Endothelial cell of umbilical vein (primary cell): ENCODE data around the gene FBLN2. TPM values are rescaled to one million over a fixed set of nuclear protein-coding genes. Genes with fewer than 3 reads are reported as not detected.

Experiments
- BruUV-seq: library from RNA; stranded (reverse); fragments of 400-500 nt; replicated peaks from 2 replicates; lab custom pipeline; 2021; lab: Mats Ljungman, UMichigan
- CTCF ChIA-PET: fragments of 300-600, 350-600 bp; sonication (Branson Sonifier 250); formaldehyde crosslinking; loops from one replicate; lab custom pipeline; 2021; ENCODE audit warnings: antibody characterized with exemption, inconsistent platforms; lab: Charles Lee
- POLR2A ChIA-PET: fragments of 300-600, 350-600 bp; sonication (Branson Sonifier 250); formaldehyde crosslinking; loops from one replicate; lab custom pipeline; 2021; ENCODE audit warnings: antibody characterized with exemption, inconsistent platforms; lab: Charles Lee
- DNase-seq: peaks from one replicate; pipeline ENCODE4 v3.0.0-alpha.2; 2011; ENCODE audit warnings: low read depth, low spot score
- FAIRE-seq: peaks from 2 replicates; lab custom pipeline; 2011; peaks lifted over from hg19 to GRCh38; lab: Jason Lieb, UNC
- H2AFZ ChIP-seq: 2 replicates; pipeline ENCODE4 v1.6.0; 2012; ENCODE audit warnings: low read depth, low read length, control low read depth, inconsistent platforms
- H3K27ac ChIP-seq: 2 replicates; pipeline ENCODE4 v1.5.1; 2011; ENCODE audit warnings: low read depth, mild to moderate bottlenecking, control low read depth, low read length, moderate library complexity; ENCODE audit not compliant: insufficient read depth
- H3K27me3 ChIP-seq, 2 experiments: 2 replicates each; pipeline versions ENCODE4 v1.6.0 to v1.6.1; 2011; ENCODE audit warnings: low read length in 2 of 2, mixed read lengths in 1 of 2; ENCODE audit not compliant: control insufficient read depth in 2 of 2, insufficient read depth in 2 of 2
- H3K36me3 ChIP-seq, 2 experiments: 2 replicates in 1 of 2; 3 replicates in 1 of 2; pipeline ENCODE4 v1.5.1; 2011; ENCODE audit warnings: low read length in 2 of 2, mild to moderate bottlenecking in 1 of 2, moderate library complexity in 1 of 2; ENCODE audit not compliant: control insufficient read depth in 2 of 2, insufficient read depth in 2 of 2; ENCODE audit errors: extremely low read depth in 1 of 2
- H3K4me1 ChIP-seq: 3 replicates; pipeline ENCODE4 v1.5.1; 2011; ENCODE audit warnings: mild to moderate bottlenecking, low read length; ENCODE audit not compliant: control insufficient read depth, insufficient read depth; ENCODE audit errors: extremely low read depth
- H3K4me2 ChIP-seq: 2 replicates; pipeline ENCODE4 v1.6.1; 2011; ENCODE audit warnings: low read length, control low read depth, mixed read lengths; ENCODE audit not compliant: insufficient read depth
- H3K4me3 ChIP-seq, 3 experiments: fragments of 200-600 bp in 1 of 3; sonication (generic), shearing (Covaris generic) in 1 of 3; replicated peaks in 1 of 3; 2 replicates each; pipeline ENCODE4 v1.5.1; 2011 to 2016; ENCODE audit warnings: control low read depth in 3 of 3, low read length in 3 of 3, mild to moderate bottlenecking in 2 of 3, inconsistent platforms in 1 of 3, low read depth in 1 of 3, moderate library complexity in 1 of 3; ENCODE audit not compliant: insufficient read depth in 1 of 3
- H3K79me2 ChIP-seq: 2 replicates; pipeline ENCODE4 v1.6.0; 2012; ENCODE audit warnings: low read length, inconsistent platforms; ENCODE audit not compliant: control insufficient read depth, insufficient read depth
- H3K9ac ChIP-seq: replicated peaks from 2 replicates; pipeline ENCODE3; 2011; ENCODE audit warnings: low read length, control low read depth; ENCODE audit not compliant: insufficient read depth; ENCODE audit errors: extremely low read depth
- H3K9me1 ChIP-seq: replicated peaks from 3 replicates; pipeline ENCODE4 v1.6.0; 2011; ENCODE audit warnings: mild to moderate bottlenecking, low read length; ENCODE audit not compliant: control insufficient read depth, insufficient read depth; ENCODE audit errors: extremely low read depth
- H3K9me3 ChIP-seq: replicated peaks from 2 replicates; pipeline ENCODE4 v1.5.1; 2012; ENCODE audit warnings: low read length, inconsistent platforms; ENCODE audit not compliant: control insufficient read depth, insufficient read depth
- H4K20me1 ChIP-seq: replicated peaks from 2 replicates; pipeline ENCODE3; 2011; ENCODE audit warnings: mild to moderate bottlenecking, low read length; ENCODE audit not compliant: control insufficient read depth, insufficient read depth; ENCODE audit errors: extremely low read depth
- CTCF ChIP-seq, 2 donors: IDR thresholded peaks; 1 replicate in 1 of 2; 2 replicates in 1 of 2; pipeline ENCODE4 v1.5.1; 2011; ENCODE audit warnings: low read length in 2 of 2, mild to moderate bottlenecking in 2 of 2, moderate library complexity in 2 of 2, control low read depth in 1 of 2, inconsistent platforms in 1 of 2, low read depth in 1 of 2; ENCODE audit not compliant: insufficient read depth in 1 of 2; ENCODE audit errors: extremely low read depth in 1 of 2
- EZH2 ChIP-seq: IDR thresholded peaks from 2 replicates; pipeline ENCODE4 v1.6.1; 2012; ENCODE audit warnings: borderline replicate concordance, low read depth, mild to moderate bottlenecking, moderate library complexity, low read length, inconsistent platforms; ENCODE audit not compliant: severe bottlenecking
- FOS ChIP-seq: IDR thresholded peaks from 2 replicates; pipeline ENCODE4 v1.6.1; 2011; ENCODE audit warnings: mild to moderate bottlenecking, low read length, moderate library complexity, borderline replicate concordance; ENCODE audit not compliant: insufficient read depth
- GATA2 ChIP-seq: IDR thresholded peaks from 2 replicates; pipeline ENCODE4 v1.7.0; 2011; ENCODE audit warnings: low read depth, mild to moderate bottlenecking, moderate library complexity, mixed read lengths, low read length; ENCODE audit not compliant: insufficient read length, insufficient read depth
- JUN ChIP-seq: IDR thresholded peaks from 2 replicates; pipeline ENCODE4 v1.6.1; 2011; ENCODE audit warnings: borderline replicate concordance, low read depth; ENCODE audit not compliant: insufficient read length, insufficient read depth
- MAX ChIP-seq: IDR thresholded peaks from 2 replicates; pipeline ENCODE4 v1.6.1; 2011; ENCODE audit not compliant: insufficient read depth, insufficient read length
- MYC ChIP-seq: IDR thresholded peaks from one replicate; pipeline ENCODE4 v1.6.1; 2011; ENCODE audit warnings: mild to moderate bottlenecking, low read depth, low read length
- POLR2A ChIP-seq: IDR thresholded peaks from 2 replicates; pipeline ENCODE4 v1.6.1; 2012; ENCODE audit warnings: low read depth, mild to moderate bottlenecking, control low read depth, low read length
- POLR2AphosphoS5 ChIP-seq: IDR thresholded peaks from 2 replicates; pipeline ENCODE4 v1.6.1; 2012; ENCODE audit warnings: low read depth, mild to moderate bottlenecking, control low read depth, low read length, moderate library complexity; ENCODE audit not compliant: insufficient read depth
- dilution Hi-C: fragments of 300-500 bp; cut with MboI; formaldehyde crosslinking; loops from one replicate; pipeline ENCODE4 v1.15.0; 2019; ENCODE audit warnings: low sequenced_read_pairs; ENCODE audit not compliant: extremely low pct_ligation_motif_present
- intact Hi-C: fragments of 100-400 bp; cut with micrococcal nuclease; formaldehyde crosslinking; loops from one replicate; pipeline ENCODE4 v1.10.0; 2022
- polyA plus RNA-seq, 4 experiments: library from polyadenylated mRNA; depleted of rRNA in 3 of 4; stranded (reverse) in 3 of 4; unstranded in 1 of 4; fragments of >200 nt; gene quantifications; 2 replicates each; pipeline versions ENCODE4 v1.2.1 to v1.2.3, GENCODE V29; 2011 to 2012; ENCODE audit warnings: missing spikeins in 1 of 4
- total RNA-seq: library from RNA; stranded (reverse); gene quantifications from 2 replicates; pipeline ENCODE4 v1.2.3, GENCODE V29; 2021

The FBLN2 gene
- total and polyA plus RNA-seq, 2 donors (not counting 3 experiments of a cell fraction or from before 2014, with no cell fraction given): 1.4 to 1.9 TPM

DNA sequence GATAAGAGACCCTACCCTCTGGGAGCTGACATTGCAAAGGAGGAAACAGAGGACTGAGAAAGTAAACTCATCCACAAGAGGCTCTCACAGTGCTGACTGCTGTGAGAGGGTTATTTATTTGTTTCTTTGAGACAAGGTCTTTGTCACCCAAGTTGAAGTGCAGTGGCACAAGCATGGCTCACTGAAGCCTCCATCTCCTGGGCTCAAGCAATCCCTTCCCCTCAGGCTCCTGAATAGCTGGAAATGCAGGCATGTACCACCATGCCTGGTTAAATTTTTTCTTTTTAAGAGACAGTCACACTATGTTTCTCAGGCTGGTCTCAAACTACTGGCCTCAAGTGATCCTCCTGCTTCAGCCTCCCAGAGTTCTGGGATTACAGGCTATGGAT lies 52.8 kb downstream of the FBLN2 start:
- Histone ChIP-seq H3K9ac (no peak overlapping the region), H3K79me2 (no peaks in the 10 kb centered on the region), H3K27me3 (no peaks in the 10 kb centered on the region), H3K4me1 (no peaks in the 10 kb centered on the region), H4K20me1 (no peaks in the 10 kb centered on the region), H3K4me3 (no peak overlapping the region), H3K9me1 (no peaks in the 10 kb centered on the region), H3K9me3 (no peaks in the 10 kb centered on the region), H3K36me3 (no peaks in the 10 kb centered on the region), H3K4me2 (no peak overlapping the region), H3K27ac (no peak overlapping the region), H2AFZ (no peak overlapping the region)
- TF ChIP-seq POLR2AphosphoS5: no peak
- no peak for FAIRE-seq
- no peak for DNase-seq
- POLR2A ChIA-PET: no interaction called here
- no TSS peak for BruUV-seq
- dilution Hi-C loops: no loop called here
- CTCF ChIA-PET: no interaction called here
- intact Hi-C loops: no loop called here

DNA sequence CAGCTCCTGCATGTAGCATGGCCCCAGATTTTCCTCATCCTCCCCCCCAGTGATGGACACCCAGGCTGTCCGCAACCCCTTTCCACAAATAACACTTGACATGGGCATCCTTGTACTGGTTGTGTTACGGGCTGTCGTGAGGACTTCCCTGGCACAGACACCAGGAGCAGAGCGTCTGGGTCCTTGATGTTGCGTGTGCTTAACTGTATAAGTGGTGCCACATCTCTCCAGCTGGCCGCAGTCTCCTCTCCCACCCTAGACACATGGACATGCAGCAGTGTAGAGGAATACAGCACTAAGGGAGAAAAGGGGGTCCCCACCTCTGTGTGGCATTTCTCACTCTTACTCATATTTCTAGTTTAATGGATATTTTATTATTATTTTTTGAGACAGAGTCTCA lies 56.6 kb downstream of the FBLN2 start:
- no peaks in the 10 kb centered on the region for H3K27me3 ChIP-seq
- H3K9ac ChIP-seq: no peak overlapping the region
- no TSS peak for BruUV-seq
- H3K4me1 ChIP-seq: no peaks in the 10 kb centered on the region
- no peaks in the 10 kb centered on the region for H3K79me2 ChIP-seq
- H3K4me3 ChIP-seq: no peak overlapping the region
- H2AFZ ChIP-seq: no peak overlapping the region
- no peaks in the 10 kb centered on the region for H4K20me1 ChIP-seq
- dilution Hi-C loops: no loop called here
- no peaks in the 10 kb centered on the region for H3K9me3 ChIP-seq
- H3K36me3 ChIP-seq: no peaks in the 10 kb centered on the region
- ChIA-PET CTCF (no interaction called here), POLR2A (no interaction called here)
- FAIRE-seq (no peak), DNase-seq (no peak)
- TF ChIP-seq FOS (no peak), MYC (no peak), GATA2 (no peak), CTCF (IDR thresholded peaks at IDR 0.05; ENCODE audit: extremely low read depth in 1 of 2, insufficient read depth in 1 of 2, low read depth in 1 of 2, low read length in 2 of 2) (no peak), POLR2AphosphoS5 (no peak), POLR2A (no peak), JUN (no peak), EZH2 (no peak), MAX (no peak)
- no peaks in the 10 kb centered on the region for H3K9me1 ChIP-seq
- H3K4me2 ChIP-seq: no peak overlapping the region
- intact Hi-C loops: no loop called here
- H3K27ac ChIP-seq: no peak overlapping the region
